BJ (cell line): Measurements from ENCODE around the gene ZNF844. TPM values are rescaled to one million over a fixed set of nuclear protein-coding genes. Genes with fewer than 3 reads are reported as not detected.

Experiments
- CTCF ChIA-PET: fragments of 350-600 bp; formaldehyde crosslinking; extraction: SDS; loops from one replicate; lab custom pipeline; 2021; ENCODE audit warnings: antibody characterized with exemption, inconsistent platforms; lab: Yijun Ruan, JAX
- POLR2A ChIA-PET: fragments of 300-600 bp; sonication (Branson Sonifier 250); formaldehyde crosslinking; extraction: SDS; loops from one replicate; lab custom pipeline; 2021; ENCODE audit warnings: antibody characterized with exemption; lab: Charles Lee
- DNase-seq: peaks from one replicate; pipeline ENCODE4 v3.0.0-alpha.2; 2011; ENCODE audit warnings: low read depth
- H3K27me3 ChIP-seq: 2 replicates; pipeline ENCODE4 v1.6.0; 2011; ENCODE audit warnings: low read length; ENCODE audit not compliant: control insufficient read depth, insufficient read depth
- H3K36me3 ChIP-seq: 2 replicates; pipeline ENCODE4 v1.5.1; 2011; ENCODE audit warnings: low read length; ENCODE audit not compliant: control insufficient read depth, insufficient read depth
- H3K4me3 ChIP-seq: 2 replicates; pipeline ENCODE4 v1.5.1; 2011; ENCODE audit warnings: low read depth, mild to moderate bottlenecking, control low read depth, low read length
- CTCF ChIP-seq: IDR thresholded peaks from 2 replicates; pipeline ENCODE4 v1.5.1; 2011; ENCODE audit warnings: low read depth, mild to moderate bottlenecking, control low read depth, inconsistent platforms, low read length, moderate library complexity; ENCODE audit not compliant: insufficient read depth
- polyA plus RNA-seq: library from polyadenylated mRNA; depleted of rRNA; stranded (reverse); fragments of >200 nt; gene quantifications from 2 replicates; pipeline ENCODE4 v1.2.3, GENCODE V29; 2011

ZNF844 gene
- polyA plus RNA-seq, 1 experiment: 2.8 TPM

DNA sequence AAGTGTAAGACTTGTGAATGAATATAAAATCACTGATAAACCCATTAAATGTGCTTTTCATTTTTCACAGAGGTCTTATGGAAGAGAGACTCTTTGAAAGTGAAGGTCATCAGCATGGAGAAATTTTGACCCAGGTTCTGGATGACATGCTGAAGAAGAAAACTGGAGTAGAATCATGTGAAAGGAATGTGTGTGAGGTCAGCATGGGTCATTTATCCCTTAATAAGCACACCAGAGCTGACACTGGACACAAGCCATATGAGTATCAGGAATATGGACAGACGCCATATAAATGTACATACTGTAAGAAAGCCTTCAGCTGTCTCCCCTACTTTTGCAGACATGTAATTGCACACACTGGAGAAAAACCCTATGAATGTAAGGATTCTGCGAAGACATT lies 46.6 kb downstream of the ZNF844 start:
- CTCF ChIA-PET: no interaction called here
- DNase-seq: no peak
- no peak for TF ChIP-seq CTCF
- Histone ChIP-seq H3K4me3 (no peak overlapping the region), H3K27me3 (no peaks in the 10 kb centered on the region), H3K36me3 (peaks cover 3% of the 10 kb centered on the region; the same call in 1 of the 2 replicates)
- POLR2A ChIA-PET: no interaction called here

DNA sequence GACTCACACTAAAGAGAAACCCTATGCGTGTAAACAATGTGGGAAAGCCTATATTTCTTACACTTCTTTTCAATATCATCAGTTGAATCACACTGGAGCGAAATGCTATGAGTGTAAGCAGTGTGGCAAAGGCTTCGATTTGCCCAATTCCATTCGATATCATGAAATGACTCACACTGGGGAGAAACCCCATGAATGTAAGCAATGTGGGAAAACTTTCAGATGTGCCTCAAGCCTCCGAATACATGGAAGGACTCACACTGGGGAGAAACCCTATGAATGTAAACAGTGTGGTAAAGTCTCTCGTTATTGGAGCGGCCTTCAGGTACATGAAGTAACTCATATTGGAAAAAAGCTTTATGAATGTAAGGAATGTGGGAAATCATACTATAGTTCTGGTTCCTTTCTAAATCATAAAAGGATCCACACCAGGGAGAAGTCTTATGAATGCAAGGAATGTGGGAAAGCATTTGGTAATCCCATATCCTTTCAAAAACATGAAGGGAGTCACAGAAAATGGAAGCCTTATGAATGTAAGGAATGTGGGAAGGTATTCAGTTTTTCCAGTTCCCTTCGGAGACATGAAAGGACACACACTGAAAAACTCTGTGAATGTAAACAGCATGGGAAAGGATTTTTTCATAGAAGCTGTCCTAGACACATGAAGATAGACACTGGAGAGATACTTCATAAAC lies 47.6 kb downstream of the ZNF844 start:
- no peak overlapping the region for H3K4me3 ChIP-seq
- peaks cover 3% of the 10 kb centered on the region; the same call in 1 of the 2 replicates for H3K36me3 ChIP-seq
- ChIA-PET POLR2A (no interaction called here), CTCF (no interaction called here)
- TF ChIP-seq CTCF: no peak
- no peaks in the 10 kb centered on the region for H3K27me3 ChIP-seq
- DNase-seq: no peak

DNA sequence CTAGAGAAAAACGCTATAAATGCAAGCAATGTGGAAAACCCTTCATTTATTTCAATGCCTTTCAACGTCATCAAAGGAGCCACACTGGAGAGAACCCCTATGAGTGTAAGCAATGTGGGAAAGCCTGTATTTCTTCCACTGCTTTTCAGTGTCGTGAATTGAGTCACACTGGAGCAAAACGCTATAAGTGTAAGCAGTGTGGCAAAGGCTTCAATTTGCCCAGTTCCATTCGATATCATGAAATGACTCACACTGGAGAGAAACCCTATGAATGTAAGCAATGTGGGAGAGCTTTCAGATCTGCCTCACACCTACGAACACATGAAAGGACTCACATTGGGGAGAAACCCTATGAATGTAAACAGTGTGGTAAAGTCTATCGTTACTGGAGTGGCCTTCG lies 48.2 kb downstream of the ZNF844 start:
- Histone ChIP-seq H3K27me3 (no peaks in the 10 kb centered on the region), H3K36me3 (peaks cover 3% of the 10 kb centered on the region; the same call in 1 of the 2 replicates), H3K4me3 (no peak overlapping the region)
- CTCF ChIA-PET: no interaction called here
- DNase-seq: no peak
- POLR2A ChIA-PET: no interaction called here
- TF ChIP-seq CTCF: no peak

DNA sequence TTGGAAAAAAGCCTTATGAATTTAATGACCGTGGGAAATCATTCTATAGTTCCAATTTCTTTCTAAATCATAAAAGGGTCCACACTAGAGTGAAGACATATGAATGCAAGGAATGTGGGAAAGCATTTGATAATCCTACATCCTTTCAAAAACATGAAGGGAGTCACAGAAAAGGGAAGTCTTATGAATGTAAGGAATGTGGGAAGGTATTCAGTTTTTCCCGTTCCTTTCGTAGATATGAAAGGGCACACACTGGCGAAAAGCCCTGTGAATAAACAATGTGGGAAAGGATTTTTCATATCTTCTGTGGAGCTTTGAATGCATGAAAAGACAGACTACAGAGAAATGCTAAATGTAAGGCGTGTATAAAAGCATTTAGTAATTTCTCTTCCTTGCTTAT lies 48.6 kb downstream of the ZNF844 start:
- ChIA-PET POLR2A (no interaction called here), CTCF (interaction anchor here (1.1 kb wide), 1 partner anchor 28 kb away, joined by 3 read pairs; no protein-coding TSS in a partner anchor)
- TF ChIP-seq CTCF: no peak

GRCh38 chr19:12117201-12117970 lies 52.9 kb downstream of the ZNF844 start:
- Histone ChIP-seq H3K4me3 (no peak overlapping the region), H3K36me3 (no peaks in the 10 kb centered on the region), H3K27me3 (no peaks in the 10 kb centered on the region)
- CTCF ChIA-PET: interaction anchor here (0.9 to 1.5 kb wide), 2 partner anchors 10 to 23 kb away, joined by 3 to 4 read pairs; partner anchors contain the start of gene ZNF20
- POLR2A ChIA-PET: no interaction called here
- TF ChIP-seq CTCF: no peak
- no peak for DNase-seq

More for the DNA sequence above, 48.6 kb downstream of the ZNF844 start:
- Histone ChIP-seq H3K4me3 (no peak overlapping the region), H3K27me3 (no peaks in the 10 kb centered on the region), H3K36me3 (peaks cover 3% of the 10 kb centered on the region; the same call in 1 of the 2 replicates)
- DNase-seq: no peak
